Astrocyte of the cerebellum (primary cell): ENCODE data around the gene C2orf92.

Experiments used
- DNase-seq: peaks from one replicate; pipeline ENCODE4 v3.0.0-alpha.2; 2011; ENCODE audit warnings: low read depth
- H3K4me3 ChIP-seq: 2 replicates; pipeline ENCODE4 v1.5.1; 2011; ENCODE audit warnings: mild to moderate bottlenecking, low read depth, low read length, moderate library complexity
- in situ Hi-C: cut with HindIII; loops from 2 replicates; pipeline ENCODE4 v1.10.0; 2017; ENCODE audit warnings: low sequenced_read_pairs
- TF ChIP-seq, protein P1 (sequence below): IDR thresholded peaks from 2 replicates; pipeline ENCODE4 v1.5.1; 2012; ENCODE audit warnings: low read length, low read depth, moderate library complexity, mild to moderate bottlenecking; ENCODE audit errors: missing control alignments

C2orf92 gene

DNA sequence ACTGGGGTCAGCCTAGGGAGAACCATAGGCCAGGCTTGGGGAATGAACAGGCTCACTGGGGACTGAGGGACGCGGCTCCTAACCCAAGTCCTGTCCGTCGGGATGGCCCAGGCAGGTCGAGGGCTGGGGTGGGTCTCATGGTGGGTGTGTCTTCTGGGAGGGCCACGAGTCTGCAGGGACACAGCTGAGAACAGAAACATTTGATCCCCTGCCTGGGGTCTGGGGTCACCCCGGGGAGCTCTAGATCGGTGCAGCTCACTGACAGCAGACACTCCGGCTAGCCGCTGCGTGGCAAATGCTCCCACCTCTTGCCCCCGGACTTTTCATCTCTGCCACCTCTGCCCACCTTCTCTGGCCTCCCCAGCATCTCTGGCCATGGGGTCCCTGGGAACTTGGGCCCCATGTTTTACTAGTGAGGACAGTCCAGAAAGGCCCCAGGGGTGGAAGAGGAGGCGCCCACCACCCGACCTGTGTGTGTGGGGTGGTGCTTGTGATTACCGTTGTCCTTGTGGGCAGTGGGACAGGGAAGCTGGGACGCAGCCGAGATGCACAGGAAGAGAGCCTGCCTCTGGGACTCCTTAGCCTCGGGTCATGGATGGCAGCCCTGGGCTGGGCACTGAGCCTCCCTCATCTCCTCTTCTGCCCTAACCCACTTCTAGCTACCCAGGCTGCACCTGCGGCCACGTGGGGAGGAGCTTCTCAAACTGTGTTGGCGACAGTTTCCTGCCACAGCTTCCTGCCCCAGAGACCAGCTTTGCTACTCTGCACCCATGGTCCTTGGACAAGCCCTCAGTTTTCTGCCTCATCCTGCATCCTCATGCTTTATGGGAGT, 48.8 kb downstream of the C2orf92 start:
- in situ Hi-C loops, result no loop called here
- no peak overlapping the region for H3K4me3 ChIP-seq
- no peak for DNase-seq
- TF ChIP-seq, protein P1, sequence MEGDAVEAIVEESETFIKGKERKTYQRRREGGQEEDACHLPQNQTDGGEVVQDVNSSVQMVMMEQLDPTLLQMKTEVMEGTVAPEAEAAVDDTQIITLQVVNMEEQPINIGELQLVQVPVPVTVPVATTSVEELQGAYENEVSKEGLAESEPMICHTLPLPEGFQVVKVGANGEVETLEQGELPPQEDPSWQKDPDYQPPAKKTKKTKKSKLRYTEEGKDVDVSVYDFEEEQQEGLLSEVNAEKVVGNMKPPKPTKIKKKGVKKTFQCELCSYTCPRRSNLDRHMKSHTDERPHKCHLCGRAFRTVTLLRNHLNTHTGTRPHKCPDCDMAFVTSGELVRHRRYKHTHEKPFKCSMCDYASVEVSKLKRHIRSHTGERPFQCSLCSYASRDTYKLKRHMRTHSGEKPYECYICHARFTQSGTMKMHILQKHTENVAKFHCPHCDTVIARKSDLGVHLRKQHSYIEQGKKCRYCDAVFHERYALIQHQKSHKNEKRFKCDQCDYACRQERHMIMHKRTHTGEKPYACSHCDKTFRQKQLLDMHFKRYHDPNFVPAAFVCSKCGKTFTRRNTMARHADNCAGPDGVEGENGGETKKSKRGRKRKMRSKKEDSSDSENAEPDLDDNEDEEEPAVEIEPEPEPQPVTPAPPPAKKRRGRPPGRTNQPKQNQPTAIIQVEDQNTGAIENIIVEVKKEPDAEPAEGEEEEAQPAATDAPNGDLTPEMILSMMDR, result no peak

DNA sequence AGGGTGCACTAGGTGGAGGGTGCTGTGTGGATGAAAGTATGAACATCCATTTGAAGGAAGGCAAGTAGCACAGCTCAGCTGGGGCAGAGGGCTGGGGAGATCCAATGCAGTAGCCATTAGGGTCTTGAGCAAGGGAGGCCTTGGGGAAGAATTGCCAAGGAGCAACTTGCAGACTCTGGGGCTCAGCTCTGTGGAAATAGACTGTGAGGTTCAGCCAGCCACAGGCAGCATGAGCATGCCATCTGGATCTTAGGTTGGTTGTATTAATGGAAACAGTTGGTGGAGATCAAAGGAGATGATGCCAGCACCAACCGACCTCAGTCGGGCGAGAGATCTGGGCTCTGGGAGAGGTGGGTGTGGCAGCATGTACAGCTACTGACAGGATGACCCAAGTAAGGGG, 49.4 kb downstream of the C2orf92 start:
- H3K4me3 ChIP-seq, result no peak overlapping the region
- TF ChIP-seq, protein P1, result no peak
- in situ Hi-C loops, result no loop called here
- DNase-seq, result no peak

- no peak for DNase-seq
- TF ChIP-seq, protein P1, result no peak
- in situ Hi-C loops, result no loop called here
- H3K4me3 ChIP-seq, result no peak overlapping the region
These were observed 50.0 kb downstream of the C2orf92 start for GRCh38 chr2:97719362-97720155.

- no peak overlapping the region for H3K4me3 ChIP-seq
- TF ChIP-seq, protein P1, result no peak
- in situ Hi-C loops, result no loop called here
- DNase-seq, result no peak
These were observed 51.2 kb downstream of the C2orf92 start for GRCh38 chr2:97720746-97721145.

- H3K4me3 ChIP-seq, result no peak overlapping the region
- DNase-seq, result no peak
- in situ Hi-C loops, result no loop called here
- TF ChIP-seq, protein P1, result no peak
These were observed 52.7 kb downstream of the C2orf92 start for GRCh38 chr2:97722227-97722626.

- in situ Hi-C loops, result no loop called here
- TF ChIP-seq, protein P1, result no peak
- H3K4me3 ChIP-seq, result no peak overlapping the region
- no peak for DNase-seq
These were observed 53.9 kb downstream of the C2orf92 start for GRCh38 chr2:97723156-97724072.
